OCI-M2 (cell line): Measurements from ENCODE around the gene KLHDC9.
A peak's percentile ranks its signal among the peaks of the same experiment; 100 is the strongest.

Experiments used
- DNase-seq: peaks from one replicate; lab custom pipeline; 2025; ENCODE audit not compliant: unreplicated experiment; lab: John Stamatoyannopoulos, UW

KLHDC9 gene

GRCh38 chr1:161128591-161129420 lies 30.6 kb downstream of the KLHDC9 start:
- no peak for DNase-seq

DNA sequence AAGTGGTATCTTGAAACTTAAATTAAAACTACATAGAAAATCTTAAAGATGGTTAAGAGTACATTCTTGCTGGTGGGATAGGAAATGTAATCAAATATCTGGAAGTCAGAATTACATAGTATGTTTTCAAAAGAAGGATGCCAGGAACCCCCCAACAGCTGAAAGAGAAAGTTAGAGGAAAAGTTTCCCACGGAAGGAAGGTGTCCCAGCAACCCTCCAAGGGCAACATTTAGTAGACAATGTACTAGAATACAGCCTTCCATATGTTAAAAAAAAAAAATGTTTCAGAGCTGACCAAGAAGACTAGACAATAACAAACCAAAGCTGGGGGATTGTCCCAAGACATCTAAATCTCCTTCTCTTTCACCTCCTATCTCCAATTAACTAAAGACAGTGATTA lies 32.1 kb downstream of the KLHDC9 start:
- DNase-seq: no peak

DNA sequence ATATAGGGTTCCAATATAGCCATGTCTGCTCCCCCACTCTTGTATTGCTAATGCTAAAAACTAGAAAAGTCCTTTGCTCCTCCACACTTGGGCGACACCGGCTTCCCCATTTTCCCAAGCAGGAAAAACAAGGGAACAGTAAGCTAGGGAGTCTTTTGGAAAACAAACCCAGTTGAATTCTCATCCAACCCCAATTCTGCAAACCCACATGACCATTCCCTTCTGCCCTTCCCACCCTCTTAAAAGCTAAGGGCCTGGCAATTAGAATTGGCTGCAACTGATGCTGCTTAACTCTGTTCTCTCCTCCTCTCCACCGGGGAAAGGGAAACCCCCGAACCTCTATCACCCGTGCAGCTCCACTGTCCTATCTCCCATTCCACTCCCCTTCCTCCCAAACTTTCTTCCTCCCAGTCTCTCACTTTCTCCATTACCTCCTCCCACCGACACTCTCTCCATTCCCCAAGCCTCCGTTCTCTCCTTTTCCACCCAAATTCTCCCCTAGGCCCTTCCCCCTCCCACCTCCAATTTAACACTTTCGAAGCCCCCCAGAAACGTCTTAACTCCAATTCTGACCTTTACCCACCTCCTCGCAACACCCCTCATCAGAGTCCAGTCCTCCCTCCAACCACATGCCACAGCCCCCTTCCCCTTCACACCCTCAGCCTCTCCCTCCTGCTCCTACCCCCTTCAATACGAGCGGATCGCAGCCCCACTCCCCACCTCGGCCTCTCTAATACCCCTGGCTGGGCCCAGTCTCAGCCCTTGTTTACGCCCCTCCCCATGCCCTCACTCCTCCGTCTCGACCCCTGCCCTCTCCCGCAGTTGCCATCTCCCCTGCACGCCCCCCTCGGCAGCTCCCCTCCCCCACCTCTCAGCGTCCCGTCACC lies 33.6 kb downstream of the KLHDC9 start:
- DNase-seq: no peak

- DNase-seq: peak; percentile 82
These were observed 34.5 kb downstream of the KLHDC9 start, which contains the start of gene DEDD for GRCh38 chr1:161132410-161133219. Gene DEDD, minus strand, starts transcription at chr1:161132667. Its CDS starts 8,205 bp downstream, at chr1:161124462.

GRCh38 chr1:161133220-161133740 lies 35.1 kb downstream of the KLHDC9 start:
- DNase-seq: no peak

DNA sequence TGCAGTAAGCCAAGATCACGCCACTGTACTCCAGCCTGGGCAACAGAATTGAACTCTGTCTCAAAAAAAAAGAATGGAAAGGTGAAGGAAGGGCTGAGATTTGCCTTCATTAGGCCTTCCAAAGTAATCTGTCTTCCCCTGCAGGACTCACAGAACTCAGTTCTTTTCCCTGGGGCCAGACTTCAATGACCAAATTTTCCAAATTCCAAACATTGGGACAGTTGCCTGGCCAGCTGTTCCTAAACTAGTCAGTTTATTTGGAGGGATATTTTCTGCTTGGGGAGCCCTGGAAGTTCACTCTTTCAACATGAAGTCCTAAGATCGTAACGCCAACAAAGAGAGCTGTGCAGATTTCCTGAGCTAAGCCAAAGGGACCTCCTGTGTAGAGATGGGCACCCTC lies 39.7 kb downstream of the KLHDC9 start:
- DNase-seq: no peak

- DNase-seq: no peak
These were observed 40.3 kb downstream of the KLHDC9 start for GRCh38 chr1:161138431-161138830.

DNA sequence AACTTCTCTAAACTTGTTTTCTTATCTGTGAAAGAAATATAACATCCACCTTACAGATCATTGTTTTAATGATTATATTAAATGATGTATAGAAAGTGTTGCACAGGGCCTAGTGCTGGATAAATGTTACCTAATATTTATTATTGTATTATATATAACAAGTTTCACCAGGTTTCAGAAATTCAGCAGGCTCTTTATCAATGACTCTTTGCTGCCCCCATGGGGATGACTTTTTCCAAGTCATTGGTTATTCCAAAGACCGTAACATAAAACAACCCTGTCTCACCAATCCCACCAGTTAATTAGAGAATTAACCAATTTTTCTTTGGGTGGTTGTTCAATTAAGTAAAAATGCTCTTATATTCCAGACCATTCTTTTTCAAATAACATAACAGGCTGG lies 41.6 kb downstream of the KLHDC9 start:
- peak; percentile 4 for DNase-seq

DNA sequence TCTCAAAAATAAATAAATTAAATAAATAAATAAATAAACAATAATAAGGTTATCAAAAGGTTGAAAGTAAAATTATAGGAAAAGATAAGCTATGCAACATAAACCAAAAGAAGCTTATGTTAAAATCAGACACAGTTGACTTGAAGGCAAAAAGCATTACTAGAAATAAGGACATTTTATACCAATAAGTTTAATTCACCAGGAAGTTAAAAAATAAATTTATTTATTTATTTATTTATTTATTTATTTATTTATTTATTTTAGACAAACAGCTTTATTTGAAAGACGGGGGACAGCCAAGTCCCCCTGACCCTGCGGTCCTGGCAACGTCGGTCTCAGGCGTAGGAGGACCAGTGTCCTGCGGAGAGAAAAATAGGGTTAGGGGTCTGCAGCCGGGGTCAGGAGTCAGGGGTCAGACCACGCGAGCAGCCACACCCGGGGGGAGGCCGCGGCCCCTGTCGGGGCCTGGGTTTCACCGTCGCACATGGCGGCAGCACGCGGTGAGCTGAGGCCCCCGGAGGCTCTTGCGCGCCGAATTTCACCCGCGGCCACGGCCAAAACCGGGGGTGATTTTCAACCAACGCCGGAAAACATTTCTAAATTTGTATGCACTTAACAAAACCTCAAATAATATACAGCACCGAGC lies 42.7 kb downstream of the KLHDC9 start:
- DNase-seq: no peak

DNA sequence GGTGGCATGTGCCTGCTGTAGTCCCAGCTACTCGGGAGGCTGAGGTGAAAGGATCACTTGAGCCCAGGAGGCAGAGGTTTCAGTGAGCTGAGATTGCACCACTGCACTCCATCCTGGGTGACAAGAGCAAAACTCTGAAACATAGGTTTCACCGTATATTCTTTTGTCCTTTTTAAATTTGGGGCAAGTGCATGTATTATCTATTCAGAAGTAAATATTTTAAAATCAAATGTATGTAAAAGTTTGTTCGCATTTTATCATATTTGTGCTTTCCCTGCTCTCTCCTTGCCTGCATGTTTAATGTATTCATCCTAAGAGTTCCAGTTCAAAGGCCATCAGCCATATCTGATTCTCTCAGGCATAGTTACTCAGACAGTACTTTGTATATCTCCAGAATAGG lies 47.7 kb downstream of the KLHDC9 start:
- DNase-seq: no peak
